Prostate gland (tissue), 2 donors: ENCODE data around the gene ELK4. TPM values are rescaled to one million over a fixed set of nuclear protein-coding genes. Genes with fewer than 3 reads are reported as not detected.

ENCODE experiments used
- DNase-seq: peaks from one replicate; pipeline ENCODE4 v3.0.0-alpha.2; 2019; ENCODE audit warnings: low spot score
- H3K27ac ChIP-seq, 2 donors: fragments of 200-600 bp; sonication (generic); 2 replicates each; pipeline ENCODE4 v1.5.1; 2017 to 2019
- H3K27me3 ChIP-seq: fragments of 200-600 bp; sonication (generic); replicated peaks from 2 replicates; pipeline ENCODE4 v1.5.1; 2019; ENCODE audit not compliant: insufficient read depth
- H3K36me3 ChIP-seq, 2 donors: fragments of 200-600 bp; sonication (generic); 1 replicate in 1 of 2; 2 replicates in 1 of 2; pipeline versions ENCODE4 v1.5.1 to v1.8.1; 2017 to 2019
- H3K4me1 ChIP-seq: fragments of 200-600 bp; sonication (generic); replicated peaks from 2 replicates; pipeline ENCODE4 v1.5.1; 2019
- H3K4me3 ChIP-seq, 2 donors: fragments of 200-600 bp; sonication (generic); 2 replicates each; pipeline ENCODE4 v1.5.1; 2017 to 2019
- H3K9me3 ChIP-seq: fragments of 200-600 bp; sonication (generic); 2 replicates; pipeline ENCODE4 v1.5.1; 2017
- POLR2A ChIP-seq: fragments of 450-650 bp; IDR thresholded peaks from one replicate; pipeline ENCODE4 v1.6.1; 2016; ENCODE audit warnings: antibody characterized with exemption, mild to moderate bottlenecking
- POLR2AphosphoS5 ChIP-seq: sonication (generic); formaldehyde crosslinking; IDR thresholded peaks from one replicate; pipeline ENCODE4 v1.6.1; 2017; ENCODE audit warnings: antibody characterized with exemption
- WGBS: methylation state at CpG from one replicate; pipeline ENCODE4 v1.1.5; 2018; 5-methylcytosine and 5-hydroxymethylcytosine counted together
- intact Hi-C: fragments of 100-400 bp; cut with DNase I; formaldehyde crosslinking; loops from one replicate; pipeline ENCODE4 v1.14.2; 2022
- total RNA-seq, 2 donors: library from RNA; depleted of rRNA; stranded (reverse); fragments of >200 nt; gene quantifications; one replicate each; pipeline ENCODE4 v1.1.0, GENCODE V29; 2016
- TF ChIP-seq, protein P1 (sequence below), 4 experiments: fragments of 200-600 bp in 2 of 4; fragments of 450-650 bp in 2 of 4; sonication (generic) in 2 of 4; IDR thresholded peaks; 1 replicate in 3 of 4; 2 replicates in 1 of 4; pipeline ENCODE4 v1.5.1; 2016 to 2019; ENCODE audit warnings: antibody characterized with exemption in 4 of 4, mild to moderate bottlenecking in 2 of 4, moderate library complexity in 2 of 4

ELK4 gene
- total RNA-seq, 2 donors from 2014 or later, result 58.8 to 62.7 TPM

DNA sequence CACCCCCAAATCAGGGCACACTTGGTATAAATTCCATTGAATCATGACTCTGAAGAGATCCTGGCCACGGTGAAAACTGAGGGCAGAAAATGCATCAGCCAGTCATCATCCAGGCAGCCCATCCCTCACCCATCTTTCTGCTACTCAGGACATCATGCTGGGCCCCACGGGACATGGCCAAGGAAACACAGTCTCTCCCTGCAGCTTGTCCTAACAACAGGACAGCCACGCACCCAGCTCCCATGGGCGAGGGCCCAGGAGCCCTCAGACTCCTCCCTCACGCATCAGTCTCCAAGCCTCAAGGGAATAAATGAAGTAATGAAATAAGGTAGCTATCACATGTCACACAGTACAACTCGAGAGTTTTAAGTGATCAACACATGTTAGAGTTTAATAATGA, 37.8 kb downstream of the ELK4 start:
- no peaks in the 10 kb centered on the region for H3K9me3 ChIP-seq
- no peak overlapping the region for H3K27ac ChIP-seq
- H3K4me3 ChIP-seq, result no peak overlapping the region
- H3K27me3 ChIP-seq, result no peaks in the 10 kb centered on the region
- H3K4me1 ChIP-seq, result no peaks in the 10 kb centered on the region
- TF ChIP-seq POLR2AphosphoS5 (no peak), POLR2A (no peak)
- TF ChIP-seq, protein P1, sequence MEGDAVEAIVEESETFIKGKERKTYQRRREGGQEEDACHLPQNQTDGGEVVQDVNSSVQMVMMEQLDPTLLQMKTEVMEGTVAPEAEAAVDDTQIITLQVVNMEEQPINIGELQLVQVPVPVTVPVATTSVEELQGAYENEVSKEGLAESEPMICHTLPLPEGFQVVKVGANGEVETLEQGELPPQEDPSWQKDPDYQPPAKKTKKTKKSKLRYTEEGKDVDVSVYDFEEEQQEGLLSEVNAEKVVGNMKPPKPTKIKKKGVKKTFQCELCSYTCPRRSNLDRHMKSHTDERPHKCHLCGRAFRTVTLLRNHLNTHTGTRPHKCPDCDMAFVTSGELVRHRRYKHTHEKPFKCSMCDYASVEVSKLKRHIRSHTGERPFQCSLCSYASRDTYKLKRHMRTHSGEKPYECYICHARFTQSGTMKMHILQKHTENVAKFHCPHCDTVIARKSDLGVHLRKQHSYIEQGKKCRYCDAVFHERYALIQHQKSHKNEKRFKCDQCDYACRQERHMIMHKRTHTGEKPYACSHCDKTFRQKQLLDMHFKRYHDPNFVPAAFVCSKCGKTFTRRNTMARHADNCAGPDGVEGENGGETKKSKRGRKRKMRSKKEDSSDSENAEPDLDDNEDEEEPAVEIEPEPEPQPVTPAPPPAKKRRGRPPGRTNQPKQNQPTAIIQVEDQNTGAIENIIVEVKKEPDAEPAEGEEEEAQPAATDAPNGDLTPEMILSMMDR (IDR thresholded peaks at IDR 0.05), result no peak
- H3K36me3 ChIP-seq, result no peaks in the 10 kb centered on the region
- intact Hi-C loops, result no loop called here
- WGBS, result 64% methylated on average over 6 of the region's 6 CpGs
- DNase-seq, result peak; percentile 3

DNA sequence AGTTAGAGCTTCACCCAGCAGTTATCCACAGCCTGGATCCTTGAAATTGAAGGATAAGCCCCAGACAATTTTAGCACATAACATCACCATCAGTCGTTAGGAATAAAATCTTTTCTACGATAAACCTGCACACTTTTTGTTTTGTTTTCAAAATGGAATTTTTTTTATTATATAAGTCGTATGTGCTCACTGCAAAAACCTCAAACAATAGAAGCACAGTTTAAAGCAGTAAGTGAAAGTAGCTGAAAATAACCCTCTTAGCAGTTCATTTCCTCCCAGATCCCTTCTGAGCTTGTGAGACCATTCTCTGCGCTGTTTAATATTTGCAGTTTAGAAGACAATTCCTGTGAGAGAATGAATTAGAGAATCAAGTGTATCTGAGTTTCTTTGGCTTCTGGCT, 38.3 kb downstream of the ELK4 start:
- H3K4me1 ChIP-seq, result no peaks in the 10 kb centered on the region
- no peak for TF ChIP-seq POLR2AphosphoS5
- TF ChIP-seq, protein P1 (IDR thresholded peaks at IDR 0.05), result no peak
- intact Hi-C loops, result no loop called here
- no peaks in the 10 kb centered on the region for H3K27me3 ChIP-seq
- H3K9me3 ChIP-seq, result no peaks in the 10 kb centered on the region
- H3K27ac ChIP-seq, result no peak overlapping the region
- no peak overlapping the region for H3K4me3 ChIP-seq
- no peaks in the 10 kb centered on the region for H3K36me3 ChIP-seq
- no peak for DNase-seq
- WGBS, result 64% methylated on average over 4 of the region's 4 CpGs

DNA sequence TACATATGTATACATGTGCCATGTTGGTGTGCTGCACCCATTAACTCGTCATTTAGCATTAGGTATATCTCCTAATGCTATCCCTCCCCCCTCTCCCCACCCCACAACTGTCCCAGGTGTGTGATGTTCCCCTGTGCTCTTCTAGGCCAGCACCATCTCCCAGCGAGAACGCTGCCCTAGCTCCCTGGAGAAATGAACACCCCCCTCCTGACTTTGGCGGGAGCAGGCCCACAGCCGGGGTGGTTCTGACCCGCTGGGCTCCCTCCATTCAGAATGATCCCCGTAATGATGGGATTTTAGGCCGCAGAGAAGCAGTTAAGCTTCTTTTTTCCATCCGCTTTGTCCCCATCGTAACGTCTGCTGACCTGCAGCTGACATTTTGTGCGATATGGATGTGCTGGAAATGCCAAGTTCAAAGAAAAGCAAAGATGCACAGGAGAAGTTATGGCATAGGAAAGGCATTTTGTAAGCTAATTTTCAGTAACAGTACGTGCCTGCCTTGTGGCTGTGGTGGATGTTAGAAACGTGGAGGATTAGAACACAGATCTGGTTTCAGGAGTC, 39.3 kb downstream of the ELK4 start:
- Histone ChIP-seq H3K4me1 (no peaks in the 10 kb centered on the region), H3K4me3 (no peak overlapping the region), H3K27ac (peak overlapping the region; percentile 50 to 63), H3K27me3 (no peaks in the 10 kb centered on the region), H3K36me3 (no peaks in the 10 kb centered on the region), H3K9me3 (no peaks in the 10 kb centered on the region)
- intact Hi-C loops, result loop anchor here (1.0 kb wide), 1 partner anchor 65 kb away; no protein-coding TSS in a partner anchor
- 69% methylated on average over 14 of the region's 14 CpGs for WGBS
- TF ChIP-seq, protein P1 (IDR thresholded peaks at IDR 0.05), result no peak
- no peak for TF ChIP-seq POLR2A
- no peak for TF ChIP-seq POLR2AphosphoS5
- DNase-seq, result no peak

DNA sequence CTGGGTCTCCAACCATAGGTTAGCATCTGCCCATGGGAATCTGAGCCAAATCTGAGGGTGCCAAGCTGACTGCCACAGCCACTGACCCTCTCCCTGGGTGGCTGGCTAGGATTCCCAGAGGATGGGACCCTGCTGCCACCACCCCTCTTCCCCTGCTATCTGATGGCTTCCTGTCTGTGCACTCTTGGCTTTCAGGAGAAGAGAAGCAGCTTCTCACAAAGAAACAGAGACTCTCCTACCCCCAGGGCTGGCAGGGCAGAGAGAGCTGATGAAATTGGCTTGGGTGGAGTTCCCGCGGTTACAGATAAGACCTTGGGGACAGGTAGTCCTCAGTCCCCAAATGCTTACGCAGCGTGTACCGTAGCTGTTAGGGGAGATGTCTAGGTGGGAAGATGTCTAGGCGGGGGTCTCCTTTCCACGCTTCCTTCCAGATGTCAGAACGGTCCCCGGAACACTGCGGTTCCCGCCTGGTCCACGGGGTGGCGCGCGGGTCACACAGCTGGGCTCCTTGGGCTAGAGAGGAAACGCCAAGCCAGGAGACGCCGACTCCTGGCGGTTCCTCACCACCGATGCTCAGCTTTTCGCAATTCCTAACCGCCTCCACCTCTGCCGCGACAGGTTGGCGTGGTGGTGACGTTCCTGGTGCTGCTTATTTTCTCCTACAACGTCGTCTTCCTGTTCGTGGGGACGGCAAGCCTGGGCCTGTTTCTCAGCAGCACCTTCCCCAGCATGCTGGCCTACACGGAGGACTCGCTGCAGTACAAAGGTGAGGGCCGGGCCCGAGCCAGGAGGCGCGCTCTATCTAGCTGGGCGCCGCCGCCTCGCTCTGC, 40.1 kb downstream of the ELK4 start:
- no peaks in the 10 kb centered on the region for H3K36me3 ChIP-seq
- peak overlapping the region; percentile 50 to 63 for H3K27ac ChIP-seq
- TF ChIP-seq POLR2A (peak; percentile 46), POLR2AphosphoS5 (peak; percentile 94)
- TF ChIP-seq, protein P1 (IDR thresholded peaks at IDR 0.05), result peak; percentile 89 to 100 (median 98)
- intact Hi-C loops, result loop anchor here (1.0 to 2.0 kb wide), 2 partner anchors 41 to 66 kb away; partner anchors contain the start of gene ELK4
- WGBS, result 2% methylated on average over 39 of the region's 40 CpGs
- H3K27me3 ChIP-seq, result no peaks in the 10 kb centered on the region
- H3K4me3 ChIP-seq, result peak overlapping the region; percentile 10 to 15
- no peaks in the 10 kb centered on the region for H3K9me3 ChIP-seq
- no peaks in the 10 kb centered on the region for H3K4me1 ChIP-seq
- peak; percentile 92 for DNase-seq
